Smooth muscle cell (in vitro differentiated cells): Measurements from ENCODE around the gene KCTD10. TPM values are rescaled to one million over a fixed set of nuclear protein-coding genes. Genes with fewer than 3 reads are reported as not detected.

Source experiments
- DNase-seq: peaks from one replicate; lab custom pipeline; 2025; ENCODE audit not compliant: unreplicated experiment; lab: John Stamatoyannopoulos, UW
- H2AFZ ChIP-seq: fragments of 200-600 bp; sonication (generic); 2 replicates; pipeline ENCODE4 v1.6.0; 2016; ENCODE audit warnings: antibody characterized with exemption, low read depth, mild to moderate bottlenecking
- H3F3A ChIP-seq: fragments of 200-600 bp; sonication (generic); 2 replicates; pipeline ENCODE4 v1.6.0; 2017; ENCODE audit warnings: antibody characterized with exemption, low read depth
- H3K27ac ChIP-seq: fragments of 200-600 bp; sonication (generic); 2 replicates; pipeline ENCODE4 v1.5.1; 2016; ENCODE audit warnings: low read depth, mild to moderate bottlenecking
- H3K27me3 ChIP-seq: fragments of 200-600 bp; sonication (generic); 2 replicates; pipeline ENCODE4 v1.6.1; 2016; ENCODE audit warnings: low read depth, mild to moderate bottlenecking
- H3K36me3 ChIP-seq: fragments of 200-600 bp; sonication (generic); 2 replicates; pipeline ENCODE4 v1.5.1; 2016; ENCODE audit warnings: low read depth
- H3K4me1 ChIP-seq: fragments of 200-600 bp; sonication (generic); 2 replicates; pipeline ENCODE4 v1.5.1; 2016; ENCODE audit warnings: low read depth
- H3K4me2 ChIP-seq: fragments of 200-600 bp; sonication (generic); 2 replicates; pipeline ENCODE4 v1.6.0; 2016; ENCODE audit warnings: mild to moderate bottlenecking
- H3K4me3 ChIP-seq: fragments of 200-600 bp; sonication (generic); 2 replicates; pipeline ENCODE4 v1.5.1; 2016; ENCODE audit warnings: mild to moderate bottlenecking
- H3K79me2 ChIP-seq: fragments of 200-600 bp; sonication (generic); 2 replicates; pipeline ENCODE4 v1.6.0; 2016; ENCODE audit warnings: low read depth, mild to moderate bottlenecking
- H3K9ac ChIP-seq: fragments of 200-600 bp; sonication (generic); 2 replicates; pipeline ENCODE4 v1.6.0; 2016; ENCODE audit warnings: low read depth
- H3K9me3 ChIP-seq: fragments of 200-600 bp; sonication (generic); replicated peaks from 2 replicates; pipeline ENCODE4 v1.5.1; 2016; ENCODE audit warnings: low read depth
- H4K20me1 ChIP-seq: fragments of 200-600 bp; sonication (generic); 2 replicates; pipeline ENCODE4 v1.6.0; 2016; ENCODE audit warnings: low read depth
- WGBS: methylation state at CpG from one replicate; pipeline ENCODE4 v1.1.7; 2016; ENCODE audit warnings: low lambda C conversion rate; 5-methylcytosine and 5-hydroxymethylcytosine counted together
- polyA plus RNA-seq: library from polyadenylated mRNA; unstranded; fragments of >200 nt; fragmentation: Nextera tagmentation; extraction: Ambion mirVana; gene quantifications from 2 replicates; pipeline ENCODE4 v1.2.1, GENCODE V29; 2016
- total RNA-seq: library from RNA; depleted of rRNA; stranded (reverse); fragments of >200 nt; gene quantifications from 2 replicates; pipeline ENCODE4 v1.2.3, GENCODE V29; 2014
- TF ChIP-seq, protein P1 (sequence below): fragments of 200-600 bp; sonication (generic); IDR thresholded peaks from 2 replicates; pipeline ENCODE4 v1.5.1; 2017; ENCODE audit warnings: borderline replicate concordance, mild to moderate bottlenecking, antibody characterized with exemption; ENCODE audit not compliant: insufficient read depth, poor library complexity, severe bottlenecking

KCTD10 gene
- total and polyA plus RNA-seq, 2 experiments from 2014 or later: 79.6 to 89.7 TPM

DNA sequence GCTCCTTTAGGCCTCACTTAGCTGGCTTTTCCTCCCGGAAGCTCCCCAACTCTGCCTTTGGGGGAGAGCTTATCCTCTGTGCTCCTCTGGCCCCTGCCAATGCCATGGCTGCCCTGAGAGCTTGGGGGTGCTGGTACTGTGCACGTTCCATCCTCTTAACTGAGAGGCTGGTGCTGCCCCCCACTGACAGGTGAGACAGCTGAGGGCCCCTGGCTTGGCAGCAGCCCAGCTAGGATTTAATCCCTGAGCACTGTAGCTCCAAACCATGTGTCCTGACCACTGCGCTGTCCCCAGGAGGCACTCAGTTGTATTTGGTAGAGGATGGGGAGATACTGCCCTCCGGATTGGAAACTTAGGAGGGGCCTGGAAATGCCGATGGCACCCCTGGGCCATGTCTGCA is 46.4 kb upstream of the KCTD10 start:
- WGBS: 83% methylated on average over 5 of the region's 5 CpGs
- Histone ChIP-seq H3K27ac (no peak overlapping the region), H3K4me3 (no peak overlapping the region), H2AFZ (no peak overlapping the region), H3K36me3 (no peaks in the 10 kb centered on the region), H3K9me3 (no peaks in the 10 kb centered on the region), H3K4me2 (no peak overlapping the region), H4K20me1 (no peaks in the 10 kb centered on the region), H3F3A (peaks cover 6% of the 10 kb centered on the region), H3K79me2 (no peaks in the 10 kb centered on the region), H3K4me1 (peaks cover 30% of the 10 kb centered on the region), H3K27me3 (no peaks in the 10 kb centered on the region), H3K9ac (no peak overlapping the region)
- DNase-seq: no peak
- TF ChIP-seq, protein P1, sequence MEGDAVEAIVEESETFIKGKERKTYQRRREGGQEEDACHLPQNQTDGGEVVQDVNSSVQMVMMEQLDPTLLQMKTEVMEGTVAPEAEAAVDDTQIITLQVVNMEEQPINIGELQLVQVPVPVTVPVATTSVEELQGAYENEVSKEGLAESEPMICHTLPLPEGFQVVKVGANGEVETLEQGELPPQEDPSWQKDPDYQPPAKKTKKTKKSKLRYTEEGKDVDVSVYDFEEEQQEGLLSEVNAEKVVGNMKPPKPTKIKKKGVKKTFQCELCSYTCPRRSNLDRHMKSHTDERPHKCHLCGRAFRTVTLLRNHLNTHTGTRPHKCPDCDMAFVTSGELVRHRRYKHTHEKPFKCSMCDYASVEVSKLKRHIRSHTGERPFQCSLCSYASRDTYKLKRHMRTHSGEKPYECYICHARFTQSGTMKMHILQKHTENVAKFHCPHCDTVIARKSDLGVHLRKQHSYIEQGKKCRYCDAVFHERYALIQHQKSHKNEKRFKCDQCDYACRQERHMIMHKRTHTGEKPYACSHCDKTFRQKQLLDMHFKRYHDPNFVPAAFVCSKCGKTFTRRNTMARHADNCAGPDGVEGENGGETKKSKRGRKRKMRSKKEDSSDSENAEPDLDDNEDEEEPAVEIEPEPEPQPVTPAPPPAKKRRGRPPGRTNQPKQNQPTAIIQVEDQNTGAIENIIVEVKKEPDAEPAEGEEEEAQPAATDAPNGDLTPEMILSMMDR: no peak

GRCh38 chr12:109523071-109523470 is 46.0 kb upstream of the KCTD10 start:
- H3K4me2 ChIP-seq: no peak overlapping the region
- peaks cover 10% of the 10 kb centered on the region for H3F3A ChIP-seq
- H4K20me1 ChIP-seq: no peaks in the 10 kb centered on the region
- no peak for DNase-seq
- TF ChIP-seq, protein P1: no peak
- H3K9ac ChIP-seq: no peak overlapping the region
- no peaks in the 10 kb centered on the region for H3K79me2 ChIP-seq
- peaks cover 30% of the 10 kb centered on the region for H3K4me1 ChIP-seq
- H3K4me3 ChIP-seq: no peak overlapping the region
- H2AFZ ChIP-seq: no peak overlapping the region
- no peak overlapping the region for H3K27ac ChIP-seq
- WGBS: 73% methylated on average over 10 of the region's 10 CpGs
- no peaks in the 10 kb centered on the region for H3K9me3 ChIP-seq
- H3K36me3 ChIP-seq: no peaks in the 10 kb centered on the region
- H3K27me3 ChIP-seq: no peaks in the 10 kb centered on the region

DNA sequence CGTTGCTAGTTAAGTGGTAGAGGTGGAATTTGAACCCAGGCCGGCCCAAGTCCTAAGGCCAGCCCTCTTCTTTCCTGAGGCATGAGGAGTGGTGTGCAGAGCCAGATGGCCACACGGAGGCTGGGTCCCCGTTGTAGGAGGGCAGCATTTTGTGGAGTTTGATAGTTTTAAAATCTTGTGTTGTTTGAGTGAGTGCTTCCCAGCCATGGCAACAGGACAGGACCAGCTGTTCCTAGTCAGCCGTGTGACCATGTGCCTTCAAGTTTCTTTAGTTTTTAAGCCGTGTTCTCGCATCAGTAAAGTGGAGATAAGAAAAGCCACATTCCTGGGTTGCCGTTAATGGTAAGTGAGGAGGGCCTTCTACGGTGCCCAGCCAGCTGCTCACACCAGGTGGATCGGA is 44.7 kb upstream of the KCTD10 start:
- peaks cover 25% of the 10 kb centered on the region for H3K4me1 ChIP-seq
- no peak overlapping the region for H3K27ac ChIP-seq
- H2AFZ ChIP-seq: no peak overlapping the region
- H3K9me3 ChIP-seq: no peaks in the 10 kb centered on the region
- DNase-seq: no peak
- TF ChIP-seq, protein P1: no peak
- H3K9ac ChIP-seq: no peak overlapping the region
- H3K27me3 ChIP-seq: no peaks in the 10 kb centered on the region
- H3F3A ChIP-seq: peaks cover 21% of the 10 kb centered on the region
- H3K4me3 ChIP-seq: no peak overlapping the region
- no peaks in the 10 kb centered on the region for H4K20me1 ChIP-seq
- no peak overlapping the region for H3K4me2 ChIP-seq
- 70% methylated on average over 10 of the region's 10 CpGs for WGBS
- no peaks in the 10 kb centered on the region for H3K36me3 ChIP-seq
- no peaks in the 10 kb centered on the region for H3K79me2 ChIP-seq

DNA sequence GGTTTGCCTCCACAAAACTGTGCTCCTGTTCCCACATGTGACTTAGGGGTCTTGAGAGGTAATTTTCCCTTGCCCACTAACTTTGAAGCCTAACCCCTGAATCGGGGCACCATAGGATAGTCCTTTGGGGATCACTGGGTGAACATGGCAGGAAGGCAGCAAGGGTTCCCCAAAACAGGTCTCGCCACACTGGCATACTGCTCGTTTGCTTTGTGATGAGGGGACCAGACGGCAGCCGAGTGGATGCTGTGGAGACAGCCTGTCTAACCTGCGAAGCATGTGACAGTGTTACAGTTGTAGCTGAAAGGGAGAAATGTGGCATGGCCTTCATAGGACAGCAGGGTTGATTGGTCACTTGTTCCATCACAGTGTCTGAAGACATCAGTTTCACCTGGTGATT is 42.7 kb upstream of the KCTD10 start:
- Histone ChIP-seq H3K27me3 (no peaks in the 10 kb centered on the region), H3K36me3 (no peaks in the 10 kb centered on the region), H3K79me2 (no peaks in the 10 kb centered on the region), H3K4me2 (peak overlapping the region; percentile 19), H4K20me1 (no peaks in the 10 kb centered on the region), H3F3A (peaks cover 21% of the 10 kb centered on the region), H3K9me3 (no peaks in the 10 kb centered on the region), H3K9ac (peak overlapping the region; percentile 54), H2AFZ (no peak overlapping the region), H3K4me3 (no peak overlapping the region), H3K27ac (peak overlapping the region; percentile 81), H3K4me1 (peaks cover 10% of the 10 kb centered on the region)
- WGBS: 74% methylated on average over 6 of the region's 6 CpGs
- DNase-seq: no peak
- TF ChIP-seq, protein P1: no peak
